HT1080 (cell line): Measurements from ENCODE around the gene PVALB. TPM values are rescaled to one million over a fixed set of nuclear protein-coding genes. Genes with fewer than 3 reads are reported as not detected.
A peak's percentile ranks its signal among the peaks of the same experiment; 100 is the strongest.
"Not testable (repeated sequence)": the region's sequence is repeated elsewhere in the genome, so short reads cannot be mapped to it uniquely, and the experiment has no call there.

Source experiments
- DNase-seq: peaks from one replicate; pipeline ENCODE4 v3.0.0-alpha.2; 2015; ENCODE audit warnings: low read depth
- total RNA-seq: library from RNA; depleted of rRNA; stranded (reverse); fragments of >200 nt; shearing (Covaris generic); gene quantifications from 2 replicates; pipeline ENCODE4 v1.2.3, GENCODE V29; 2014; rRNA removed

Gene PVALB
- total RNA-seq, 1 experiment from 2014 or later = not detected

- no peak for DNase-seq
Measured at GRCh38 chr22:36758792-36759271, 58.0 kb downstream of the PVALB start.

- peak; percentile 47 for DNase-seq
Measured at GRCh38 chr22:36757668-36758211, 59.1 kb downstream of the PVALB start.

- no peak for DNase-seq
Measured at GRCh38 chr22:36756746-36757655, 59.8 kb downstream of the PVALB start.

- no peak for DNase-seq
Measured at GRCh38 chr22:36756031-36756430, 60.8 kb downstream of the PVALB start.

DNA sequence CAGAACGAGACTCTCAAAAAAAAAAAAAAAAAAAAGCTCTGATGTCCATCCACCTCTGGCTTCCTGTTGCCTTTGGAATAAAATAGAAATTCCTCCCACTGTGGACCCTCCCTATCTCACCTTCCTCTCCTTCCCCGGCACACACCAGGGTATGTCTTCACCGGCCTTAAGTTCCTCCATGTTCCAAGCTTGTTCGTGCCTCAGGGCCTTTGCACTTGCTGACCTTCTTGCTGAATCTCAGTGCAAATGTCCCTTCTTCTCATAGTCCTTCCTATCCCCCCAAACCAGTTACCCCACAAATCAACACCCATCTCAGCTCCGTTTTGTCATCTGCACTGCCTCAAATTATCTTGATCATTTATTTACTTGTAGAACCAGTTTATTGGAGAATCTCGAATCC is 61.5 kb downstream of the PVALB start:
- DNase-seq = no peak

DNA sequence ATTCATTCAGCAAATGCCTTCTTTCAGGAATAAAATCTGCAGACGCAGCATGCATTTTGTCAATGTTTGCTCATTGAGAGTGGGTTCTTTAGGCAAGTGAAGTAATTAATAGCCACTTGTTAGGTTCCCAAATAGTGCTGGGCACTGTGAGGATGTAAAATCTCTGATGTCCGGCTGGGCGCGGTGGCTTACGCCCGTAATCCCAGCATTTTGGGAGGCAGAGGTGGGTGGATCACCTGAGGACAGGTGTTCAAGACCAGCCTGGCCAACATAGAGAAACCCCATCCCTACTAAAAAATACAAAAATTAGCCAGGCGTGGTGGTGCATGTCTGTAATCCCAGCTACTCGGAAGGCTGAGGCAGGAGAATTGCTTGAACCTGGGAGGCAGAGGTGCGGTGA is 62.0 kb downstream of the PVALB start:
- DNase-seq = not testable (repeated sequence)

- DNase-seq = no peak
Measured at GRCh38 chr22:36753916-36754315, 62.9 kb downstream of the PVALB start.

GRCh38 chr22:36753120-36753802 is 63.6 kb downstream of the PVALB start:
- no peak for DNase-seq

Other genes starting within 250 kb of the PVALB start
- gene CACNG2, start 113.3 kb downstream of the PVALB start, total RNA-seq = not detected in 2 replicates
- gene IFT27, start 40.9 kb downstream of the PVALB start, total RNA-seq = 0.10 and 0.29 TPM in 2 replicates
- not detected in 2 replicates for gene NCF4, start 44.0 kb upstream of the PVALB start, total RNA-seq
- gene CSF2RB, start 96.6 kb upstream of the PVALB start, total RNA-seq = not detected in 2 replicates
- gene TST, start 202.4 kb upstream of the PVALB start, total RNA-seq = 15.9 and 21.3 TPM in 2 replicates
- gene MPST, start 202.7 kb upstream of the PVALB start, total RNA-seq = 127 and 145 TPM in 2 replicates
- 32.3 and 36.4 TPM in 2 replicates for gene KCTD17, start 234.7 kb upstream of the PVALB start, total RNA-seq